GM18861 (cell line): ENCODE results near the gene ISLR.

Experiments
- ATAC-seq: cut with Tn5 transposase; IDR thresholded peaks from one replicate; pipeline ENCODE4 v1.9.1; 2021; ENCODE audit not compliant: unreplicated experiment

The ISLR gene, protein sequence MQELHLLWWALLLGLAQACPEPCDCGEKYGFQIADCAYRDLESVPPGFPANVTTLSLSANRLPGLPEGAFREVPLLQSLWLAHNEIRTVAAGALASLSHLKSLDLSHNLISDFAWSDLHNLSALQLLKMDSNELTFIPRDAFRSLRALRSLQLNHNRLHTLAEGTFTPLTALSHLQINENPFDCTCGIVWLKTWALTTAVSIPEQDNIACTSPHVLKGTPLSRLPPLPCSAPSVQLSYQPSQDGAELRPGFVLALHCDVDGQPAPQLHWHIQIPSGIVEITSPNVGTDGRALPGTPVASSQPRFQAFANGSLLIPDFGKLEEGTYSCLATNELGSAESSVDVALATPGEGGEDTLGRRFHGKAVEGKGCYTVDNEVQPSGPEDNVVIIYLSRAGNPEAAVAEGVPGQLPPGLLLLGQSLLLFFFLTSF

DNA sequence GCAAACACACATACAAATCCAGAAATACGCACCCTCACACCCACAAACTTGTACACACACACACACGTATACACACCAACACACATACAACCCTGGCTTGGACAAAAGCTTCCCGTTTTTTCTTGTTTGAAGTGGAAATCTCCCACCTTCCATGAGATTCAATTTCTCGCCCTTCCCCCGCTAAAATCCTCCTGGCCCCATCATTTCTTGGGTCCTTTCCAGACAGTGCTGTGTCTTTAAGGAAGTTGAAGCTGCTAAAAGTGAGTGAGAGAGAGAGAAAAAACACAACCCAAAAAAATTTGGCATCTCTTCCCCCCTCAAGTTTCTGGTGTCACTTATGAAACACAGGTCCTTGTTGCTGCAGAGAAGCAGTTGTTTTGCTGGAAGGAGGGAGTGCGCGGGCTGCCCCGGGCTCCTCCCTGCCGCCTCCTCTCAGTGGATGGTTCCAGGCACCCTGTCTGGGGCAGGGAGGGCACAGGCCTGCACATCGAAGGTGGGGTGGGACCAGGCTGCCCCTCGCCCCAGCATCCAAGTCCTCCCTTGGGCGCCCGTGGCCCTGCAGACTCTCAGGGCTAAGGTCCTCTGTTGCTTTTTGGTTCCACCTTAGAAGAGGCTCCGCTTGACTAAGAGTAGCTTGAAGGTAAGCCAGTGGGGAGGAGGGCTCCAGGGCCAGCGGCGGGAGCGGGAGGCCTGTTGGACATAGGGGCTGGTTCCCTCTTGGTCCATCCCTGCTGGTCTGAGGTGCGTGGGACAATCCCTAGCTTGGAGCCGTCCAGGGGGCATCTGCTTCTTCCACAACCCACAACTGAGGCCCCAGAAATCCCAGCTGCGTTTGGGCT lies at the start of gene ISLR:
Gene ISLR, plus strand, starts transcription at position 331 of the 839 bp plus-strand sequence. CDS start 1,149 bp downstream, outside the sequence.
- no peak for ATAC-seq

DNA sequence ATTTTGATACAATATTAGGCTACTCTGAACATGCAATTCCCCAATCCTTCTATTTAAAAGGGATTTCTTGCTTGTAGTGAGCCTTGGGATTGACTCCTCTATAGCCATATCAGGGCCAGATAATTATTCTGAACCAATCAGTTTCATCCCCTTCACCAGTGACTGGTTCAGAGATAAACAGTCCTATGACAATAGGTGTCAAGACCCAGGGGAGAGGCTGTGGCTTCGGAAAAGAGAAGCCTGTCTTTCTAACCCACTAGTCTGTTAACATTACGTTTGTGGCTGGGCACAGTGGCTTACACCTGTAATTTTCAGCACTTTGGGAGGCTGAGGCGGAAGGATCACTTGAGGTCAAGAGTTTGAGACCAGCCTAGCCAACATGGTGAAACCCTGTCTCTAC lies 49.3 kb upstream of the ISLR start:
- ATAC-seq = no peak

DNA sequence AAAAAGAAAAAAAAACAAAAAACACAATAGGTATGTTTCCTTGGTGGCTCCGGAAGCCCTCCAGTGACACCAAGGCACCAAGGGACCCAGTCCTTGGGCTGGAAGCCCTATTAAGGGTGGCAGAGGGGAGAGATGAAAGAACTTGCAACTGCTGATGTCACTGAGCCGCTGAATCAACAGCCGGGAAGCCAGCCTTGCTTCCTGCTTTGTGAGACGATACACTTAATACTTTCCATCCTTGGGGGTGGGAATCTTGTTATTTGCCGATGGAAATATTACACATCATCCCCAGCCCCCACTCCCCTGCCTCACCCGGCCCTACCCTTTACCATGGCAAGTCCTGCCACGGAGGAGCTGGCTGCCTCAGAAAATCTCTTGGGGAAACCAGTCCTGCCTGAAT lies 48.8 kb upstream of the ISLR start:
- no peak for ATAC-seq

DNA sequence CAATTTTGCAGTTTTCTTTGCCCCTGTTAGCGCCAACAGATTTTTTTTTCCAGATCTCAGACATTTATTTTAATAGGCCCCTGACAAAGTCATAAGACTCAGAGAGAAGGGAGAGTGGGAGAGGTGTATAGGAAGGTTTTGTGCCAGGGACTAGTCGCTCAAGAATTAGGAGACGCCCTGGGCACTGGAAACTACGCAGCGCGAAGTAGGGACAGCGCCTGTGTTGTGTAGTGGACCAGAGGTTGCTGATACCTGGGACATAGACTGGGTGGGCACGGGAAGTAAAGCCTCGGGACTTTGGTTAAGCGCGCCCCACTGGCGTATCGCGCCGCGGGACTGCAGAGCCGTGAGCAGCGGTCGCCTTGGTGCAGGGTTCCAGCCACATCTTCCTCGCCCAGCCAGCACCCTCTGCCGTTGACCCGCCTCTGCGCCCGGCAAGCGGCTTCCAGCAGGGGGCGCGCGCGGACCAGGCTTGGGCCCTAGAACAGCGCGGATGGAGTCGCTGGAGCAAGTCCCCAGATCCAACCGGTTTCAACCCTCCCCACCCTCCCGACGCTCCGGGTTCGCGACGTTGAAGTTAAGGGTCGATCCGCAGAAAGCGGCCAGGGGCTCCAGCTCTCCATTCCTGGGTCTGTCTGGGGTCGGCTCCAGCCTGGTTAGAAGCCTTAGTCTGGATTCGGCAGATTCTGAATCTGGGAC lies 46.1 kb upstream of the ISLR start:
- ATAC-seq = no peak

DNA sequence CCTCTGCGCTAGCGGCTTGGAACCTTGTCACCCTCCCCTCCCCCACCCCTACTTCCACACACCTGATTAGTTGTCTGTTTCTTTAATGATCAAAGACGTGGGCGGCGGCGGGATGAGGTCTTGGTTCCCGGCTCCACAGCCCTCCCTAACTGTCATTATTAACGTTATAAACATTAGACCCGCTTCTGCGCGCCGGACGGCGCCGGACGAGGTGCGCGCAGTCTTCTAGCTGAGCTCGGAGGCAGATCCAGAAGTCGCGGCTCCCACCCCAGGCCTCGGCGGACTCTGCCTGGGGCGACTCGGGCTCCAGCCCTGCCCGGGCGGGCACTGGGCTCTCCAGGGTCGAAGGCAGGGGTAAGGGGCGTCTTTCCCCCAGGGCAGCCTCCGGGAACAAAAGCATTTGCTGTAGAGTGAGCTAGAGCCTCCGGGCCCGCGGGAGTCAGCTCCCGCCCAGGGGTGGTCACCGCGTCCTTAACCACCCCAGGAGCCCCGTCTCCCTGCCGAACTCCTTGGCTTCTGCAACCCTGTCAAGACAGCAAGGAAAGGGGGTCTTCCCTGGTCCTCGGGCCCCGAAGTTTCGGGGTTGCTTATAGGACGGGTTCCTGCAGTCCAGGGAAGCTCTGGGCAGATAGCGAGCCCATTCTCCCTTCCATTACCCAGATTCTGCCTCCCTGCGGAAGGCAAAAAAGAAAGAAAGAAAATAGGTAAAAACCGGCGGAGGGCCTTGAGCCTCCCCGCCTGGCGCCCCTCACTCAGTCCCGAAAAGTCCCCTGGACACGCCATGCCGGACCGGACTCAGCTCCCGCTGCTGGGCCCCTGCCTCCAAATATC lies 45.3 kb upstream of the ISLR start:
- ATAC-seq = no peak

DNA sequence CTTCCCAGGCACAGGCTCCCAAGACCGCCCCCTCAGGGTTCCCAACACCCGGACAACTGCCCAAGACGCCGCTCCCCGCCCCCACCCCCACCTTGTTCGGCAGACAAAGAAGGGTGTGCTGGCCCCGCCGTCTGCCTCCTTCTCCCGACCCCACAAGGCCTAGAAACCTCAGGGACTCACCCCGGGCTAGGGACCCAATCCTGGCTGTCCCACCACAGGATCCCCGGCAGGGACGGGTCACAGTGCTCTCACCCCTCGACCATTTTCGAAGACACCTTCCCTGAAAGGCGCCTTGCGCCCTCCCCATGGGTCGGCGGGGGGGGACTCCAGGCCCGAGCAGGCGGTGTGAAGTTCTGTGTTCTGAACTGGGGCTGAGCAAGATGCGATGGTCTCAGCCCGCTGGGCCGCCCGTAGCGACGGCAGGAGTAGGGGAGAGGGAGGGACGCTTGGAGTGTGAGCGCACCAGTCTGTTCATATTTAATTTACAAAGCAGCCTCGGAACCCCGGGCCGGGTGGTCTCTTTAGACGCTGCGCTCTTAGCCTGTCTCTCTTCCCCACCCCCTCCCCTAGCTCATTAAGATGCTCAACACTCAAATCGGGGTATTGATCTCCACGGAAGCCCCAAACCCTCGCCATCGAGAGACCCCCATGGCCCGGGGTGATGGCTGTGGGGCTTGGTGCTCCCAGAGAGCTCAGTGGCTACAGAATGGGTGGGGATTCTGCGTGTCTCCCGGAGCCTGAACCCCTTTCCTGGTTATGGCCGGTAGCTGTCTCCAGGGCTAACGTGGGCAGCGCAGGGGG lies 44.5 kb upstream of the ISLR start:
- ATAC-seq = no peak

DNA sequence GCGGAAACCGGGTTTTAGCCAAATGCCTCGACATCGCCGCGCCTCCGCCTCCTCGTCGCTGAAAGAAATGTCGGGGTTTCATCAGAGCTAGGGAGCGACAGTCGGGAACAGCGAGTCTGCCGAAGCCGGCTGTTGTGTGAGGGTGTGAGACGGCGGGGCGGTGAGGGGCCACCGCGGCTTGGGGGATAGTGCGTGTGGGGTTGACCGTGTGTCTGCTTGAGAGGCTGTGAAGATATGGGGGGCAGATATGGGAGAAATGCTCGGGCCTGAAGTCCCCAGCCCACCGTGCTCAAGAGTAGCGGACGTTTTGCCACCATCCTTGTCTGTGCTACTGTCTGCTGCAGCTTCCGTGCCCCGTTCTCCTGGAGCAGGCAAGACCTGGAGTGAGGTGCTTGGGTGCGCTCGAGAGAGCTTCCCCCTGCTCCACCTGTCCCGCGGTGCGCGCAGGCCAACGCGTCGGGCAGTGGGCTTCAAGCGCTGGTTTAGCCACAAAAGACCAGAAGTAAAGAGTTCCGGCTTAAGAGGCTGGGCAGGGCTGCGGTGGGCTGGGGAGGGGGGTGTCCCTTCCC lies 43.8 kb upstream of the ISLR start:
- ATAC-seq = no peak

DNA sequence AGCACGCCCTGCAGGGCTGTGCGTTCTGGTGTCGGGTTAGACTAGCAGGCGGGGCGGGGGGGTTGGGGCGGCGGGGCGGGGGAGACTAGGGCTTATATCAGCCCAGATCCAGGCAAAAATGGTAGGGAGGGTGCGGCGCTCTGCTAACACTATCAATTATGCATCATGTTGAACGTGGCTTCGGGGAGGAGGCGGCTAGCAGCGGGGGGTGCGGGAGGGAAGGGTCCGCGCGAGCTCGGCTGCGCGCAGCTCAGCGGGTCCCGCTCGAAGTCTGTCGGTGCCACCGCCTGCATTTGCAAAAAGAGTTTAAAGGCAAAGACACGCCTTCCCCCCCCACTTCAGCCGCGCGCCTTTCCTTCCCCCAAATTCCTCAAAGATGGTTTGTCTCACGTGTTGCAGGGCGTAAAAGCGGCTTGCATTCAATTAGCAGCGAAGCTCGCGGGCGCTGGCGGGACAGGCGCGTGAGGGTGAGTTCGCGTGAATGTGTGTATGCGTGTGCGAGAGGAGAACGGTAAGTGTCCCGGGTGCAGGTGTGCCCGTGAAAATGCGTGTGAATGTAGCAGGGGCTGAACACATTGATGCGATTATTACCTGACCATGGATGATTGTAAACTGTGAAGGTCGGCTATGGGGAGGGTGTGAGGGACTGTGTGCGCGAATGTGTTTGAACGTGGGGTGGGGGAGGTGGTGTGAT lies 43.2 kb upstream of the ISLR start, which contains the start of gene ISLR2:
Gene ISLR2, plus strand, starts transcription at position 432 of the 694 bp plus-strand sequence. CDS start 2,169 bp downstream, outside the sequence.
- no peak for ATAC-seq

DNA sequence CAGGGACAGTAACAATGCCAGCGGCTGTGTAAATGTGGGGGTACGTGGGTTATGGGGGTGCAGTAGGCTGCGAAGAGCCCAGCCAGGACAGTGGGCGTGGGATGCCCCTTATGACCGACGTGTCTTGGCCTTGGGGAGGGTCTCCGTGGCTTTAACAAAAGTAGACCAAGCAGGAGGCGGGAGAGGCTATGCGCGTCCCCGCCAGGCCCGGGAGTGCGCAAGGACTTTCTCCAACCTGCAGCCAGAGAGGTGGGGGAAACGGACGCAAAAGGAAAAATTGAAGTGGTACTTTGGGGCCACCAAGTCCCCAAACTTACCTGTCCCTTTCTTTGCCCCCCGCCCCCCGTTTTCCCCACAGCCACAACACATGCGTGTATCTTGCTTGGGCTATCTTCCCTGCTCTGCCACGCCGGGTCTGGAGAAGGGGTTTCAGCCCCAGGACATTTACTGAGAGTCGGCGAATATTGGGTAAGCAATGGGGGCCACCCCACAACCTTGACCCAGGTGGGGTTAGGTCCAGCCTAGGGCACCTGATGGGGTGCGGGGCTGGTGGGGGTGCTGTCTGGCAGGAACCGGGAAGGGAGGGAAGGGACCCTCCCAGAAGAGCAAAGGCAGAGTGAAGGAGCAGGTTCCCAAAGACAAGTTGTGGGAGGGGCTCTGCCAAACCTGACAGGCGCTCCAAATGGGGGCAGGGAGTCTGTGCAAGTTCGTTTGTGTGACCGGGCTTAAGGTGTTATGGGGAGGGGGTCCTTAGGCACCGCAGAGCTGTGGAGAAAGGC lies 42.5 kb upstream of the ISLR start:
- ATAC-seq = no peak

DNA sequence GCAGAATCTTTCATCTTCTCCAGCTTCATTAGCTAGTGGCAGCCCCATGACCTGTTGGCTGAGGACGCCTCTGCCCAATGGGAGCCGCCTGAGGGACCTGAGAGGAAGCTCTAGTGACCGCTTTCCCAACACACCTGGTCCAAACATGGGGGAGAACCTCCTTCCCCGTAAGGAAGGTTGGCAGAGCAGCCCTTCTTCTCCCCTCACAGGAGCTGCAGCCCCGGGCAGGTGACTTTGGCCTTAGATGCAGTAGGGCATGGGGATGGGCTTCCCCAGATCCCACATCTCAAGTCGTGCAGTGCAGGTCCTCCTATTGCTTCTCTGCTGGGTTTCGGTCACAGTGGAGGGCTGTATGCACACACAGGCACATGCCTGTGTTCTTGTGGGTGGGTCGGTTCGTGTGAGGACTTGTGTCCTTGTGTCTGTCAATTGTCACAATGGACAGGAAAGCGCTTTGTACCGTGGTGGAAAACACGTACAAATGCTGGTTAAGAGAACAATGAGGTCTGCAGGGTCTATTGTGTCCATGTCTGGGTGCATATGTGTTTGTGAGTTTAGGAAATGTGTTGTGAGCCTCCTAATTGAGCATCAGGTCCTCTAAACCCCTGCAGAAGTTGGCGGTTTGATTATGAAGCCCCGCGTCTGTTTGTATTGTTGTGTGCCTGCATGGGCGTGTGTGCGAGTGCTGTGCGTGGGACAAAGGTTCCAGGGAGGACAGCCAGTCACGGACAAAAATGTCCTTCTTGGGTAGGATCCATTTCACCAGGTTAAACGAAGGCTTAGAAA lies 41.7 kb upstream of the ISLR start:
- ATAC-seq = no peak

DNA sequence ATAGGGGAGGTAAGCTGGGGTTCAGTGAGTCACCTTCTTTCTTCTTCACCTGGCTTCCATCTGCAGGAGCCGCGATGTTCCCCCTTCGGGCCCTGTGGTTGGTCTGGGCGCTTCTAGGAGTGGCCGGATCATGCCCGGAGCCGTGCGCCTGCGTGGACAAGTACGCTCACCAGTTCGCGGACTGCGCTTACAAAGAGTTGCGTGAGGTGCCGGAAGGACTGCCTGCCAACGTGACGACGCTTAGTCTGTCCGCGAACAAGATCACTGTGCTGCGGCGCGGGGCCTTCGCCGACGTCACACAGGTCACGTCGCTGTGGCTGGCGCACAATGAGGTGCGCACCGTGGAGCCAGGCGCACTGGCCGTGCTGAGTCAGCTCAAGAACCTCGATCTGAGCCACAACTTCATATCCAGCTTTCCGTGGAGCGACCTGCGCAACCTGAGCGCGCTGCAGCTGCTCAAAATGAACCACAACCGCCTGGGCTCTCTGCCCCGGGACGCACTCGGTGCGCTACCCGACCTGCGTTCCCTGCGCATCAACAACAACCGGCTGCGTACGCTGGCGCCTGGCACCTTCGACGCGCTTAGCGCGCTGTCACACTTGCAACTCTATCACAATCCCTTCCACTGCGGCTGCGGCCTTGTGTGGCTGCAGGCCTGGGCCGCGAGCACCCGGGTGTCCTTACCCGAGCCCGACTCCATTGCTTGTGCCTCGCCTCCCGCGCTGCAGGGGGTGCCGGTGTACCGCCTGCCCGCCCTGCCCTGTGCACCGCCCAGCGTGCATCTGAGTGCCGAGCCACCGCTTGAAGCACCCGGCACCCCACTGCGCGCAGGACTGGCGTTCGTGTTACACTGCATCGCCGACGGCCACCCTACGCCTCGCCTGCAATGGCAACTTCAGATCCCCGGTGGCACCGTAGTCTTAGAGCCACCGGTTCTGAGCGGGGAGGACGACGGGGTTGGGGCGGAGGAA lies 40.5 kb upstream of the ISLR start:
- ATAC-seq = no peak

DNA sequence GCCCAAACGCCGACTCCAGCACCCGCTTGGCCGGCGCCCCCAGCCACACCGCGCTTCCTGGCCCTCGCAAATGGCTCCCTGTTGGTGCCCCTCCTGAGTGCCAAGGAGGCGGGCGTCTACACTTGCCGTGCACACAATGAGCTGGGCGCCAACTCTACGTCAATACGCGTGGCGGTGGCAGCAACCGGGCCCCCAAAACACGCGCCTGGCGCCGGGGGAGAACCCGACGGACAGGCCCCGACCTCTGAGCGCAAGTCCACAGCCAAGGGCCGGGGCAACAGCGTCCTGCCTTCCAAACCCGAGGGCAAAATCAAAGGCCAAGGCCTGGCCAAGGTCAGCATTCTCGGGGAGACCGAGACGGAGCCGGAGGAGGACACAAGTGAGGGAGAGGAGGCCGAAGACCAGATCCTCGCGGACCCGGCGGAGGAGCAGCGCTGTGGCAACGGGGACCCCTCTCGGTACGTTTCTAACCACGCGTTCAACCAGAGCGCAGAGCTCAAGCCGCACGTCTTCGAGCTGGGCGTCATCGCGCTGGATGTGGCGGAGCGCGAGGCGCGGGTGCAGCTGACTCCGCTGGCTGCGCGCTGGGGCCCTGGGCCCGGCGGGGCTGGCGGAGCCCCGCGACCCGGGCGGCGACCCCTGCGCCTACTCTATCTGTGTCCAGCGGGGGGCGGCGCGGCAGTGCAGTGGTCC lies 39.7 kb upstream of the ISLR start:
- ATAC-seq = no peak

DNA sequence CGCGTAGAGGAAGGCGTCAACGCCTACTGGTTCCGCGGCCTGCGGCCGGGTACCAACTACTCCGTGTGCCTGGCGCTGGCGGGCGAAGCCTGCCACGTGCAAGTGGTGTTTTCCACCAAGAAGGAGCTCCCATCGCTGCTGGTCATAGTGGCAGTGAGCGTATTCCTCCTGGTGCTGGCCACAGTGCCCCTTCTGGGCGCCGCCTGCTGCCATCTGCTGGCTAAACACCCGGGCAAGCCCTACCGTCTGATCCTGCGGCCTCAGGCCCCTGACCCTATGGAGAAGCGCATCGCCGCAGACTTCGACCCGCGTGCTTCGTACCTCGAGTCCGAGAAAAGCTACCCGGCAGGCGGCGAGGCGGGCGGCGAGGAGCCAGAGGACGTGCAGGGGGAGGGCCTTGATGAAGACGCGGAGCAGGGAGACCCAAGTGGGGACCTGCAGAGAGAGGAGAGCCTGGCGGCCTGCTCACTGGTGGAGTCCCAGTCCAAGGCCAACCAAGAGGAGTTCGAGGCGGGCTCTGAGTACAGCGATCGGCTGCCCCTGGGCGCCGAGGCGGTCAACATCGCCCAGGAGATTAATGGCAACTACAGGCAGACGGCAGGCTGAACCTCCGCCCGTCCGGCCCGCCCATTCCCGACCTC lies 39.0 kb upstream of the ISLR start:
- ATAC-seq = no peak

DNA sequence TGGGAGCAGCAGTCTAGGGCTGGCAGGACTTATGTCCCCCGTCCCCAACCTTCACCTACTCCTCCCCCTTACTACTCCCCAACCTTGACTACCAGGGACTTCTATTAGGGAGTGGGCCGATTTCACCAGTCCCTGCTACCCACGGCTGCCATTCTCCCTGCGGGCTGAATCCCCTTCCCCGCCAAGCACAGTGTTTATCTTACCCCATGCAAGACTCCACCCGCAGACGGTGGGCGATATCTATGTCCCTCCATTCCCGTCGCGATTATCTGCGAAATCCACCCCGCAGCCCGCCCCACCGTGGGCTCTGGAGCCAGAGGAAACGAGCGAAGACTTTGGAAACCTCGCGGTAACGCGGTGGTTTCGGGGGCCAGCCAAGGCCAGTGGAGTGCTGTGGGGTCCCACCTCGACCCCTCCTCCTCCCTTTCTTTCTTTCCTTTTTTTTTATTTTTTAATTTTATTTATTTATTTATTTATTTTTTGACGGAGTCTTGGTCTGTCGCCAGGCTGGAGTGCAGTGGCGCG lies 38.4 kb upstream of the ISLR start:
- ATAC-seq = no peak

DNA sequence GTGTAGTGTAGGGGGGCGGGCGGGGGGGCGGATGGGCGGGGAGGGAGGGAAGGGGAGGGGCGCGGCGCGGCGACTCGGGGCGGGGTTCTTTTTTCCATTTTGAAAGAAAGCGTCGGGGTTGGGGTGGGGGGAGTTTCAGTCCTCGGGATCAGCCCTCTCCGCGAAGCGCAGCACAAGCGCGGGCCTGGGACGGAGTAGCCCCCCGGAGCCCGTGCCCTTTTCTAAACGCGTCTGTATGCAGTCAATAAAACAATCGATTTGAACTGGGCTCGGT lies 37.0 kb upstream of the ISLR start:
- ATAC-seq = no peak
